Omental fat pad (tissue), 4 donors: ENCODE measurements around the gene CHRNB2. TPM values are rescaled to one million over a fixed set of nuclear protein-coding genes. Genes with fewer than 3 reads are reported as not detected.

Source experiments
- ATAC-seq: fragments of 150-250 bp; one replicate; pipeline ENCODE4 v1.9.1; 2016; ENCODE audit warnings: mild to moderate bottlenecking, moderate library complexity; ENCODE audit not compliant: low FRiP score
- DNase-seq: peaks from one replicate; pipeline ENCODE4 v3.0.0-alpha.2; 2019; ENCODE audit warnings: low spot score
- CTCF ChIP-seq, 3 donors: fragments of 450-650 bp; IDR thresholded peaks; one replicate each; pipeline ENCODE4 v1.5.1; 2016 to 2017; ENCODE audit warnings: antibody characterized with exemption in 3 of 3, mild to moderate bottlenecking in 3 of 3, moderate library complexity in 2 of 3
- total RNA-seq, 4 donors: library from RNA; depleted of rRNA; stranded (reverse); fragments of >200 nt; gene quantifications; one replicate each; pipeline ENCODE4 v1.1.0, GENCODE V29; 2016

Gene CHRNB2
- total RNA-seq, 4 donors from 2014 or later: 0.09 to 0.50 (median 0.12) TPM; not detected in 1

- ATAC-seq (no peak), DNase-seq (no peak)
Observed at GRCh38 chr1:154624746-154625643, 57.4 kb downstream of the CHRNB2 start.

GRCh38 chr1:154626456-154627256, 59.1 kb downstream of the CHRNB2 start:
- no peak for TF ChIP-seq CTCF (IDR thresholded peaks at IDR 0.05)
- DNase-seq (no peak), ATAC-seq (no peak)

More at GRCh38 chr1:154624746-154625643, 57.4 kb downstream of the CHRNB2 start:
- no peak for TF ChIP-seq CTCF (IDR thresholded peaks at IDR 0.05)

GRCh38 chr1:154627257-154628120, 59.9 kb downstream of the CHRNB2 start:
- TF ChIP-seq CTCF (IDR thresholded peaks at IDR 0.05): no peak
- peak; percentile 76 for ATAC-seq
- peak; percentile 92 for DNase-seq

GRCh38 chr1:154628121-154628405, 60.5 kb downstream of the CHRNB2 start:
- TF ChIP-seq CTCF (IDR thresholded peaks at IDR 0.05): no peak
- no peak for ATAC-seq

GRCh38 chr1:154629061-154629674, 61.6 kb downstream of the CHRNB2 start:
- DNase-seq: no peak
- no peak for TF ChIP-seq CTCF (IDR thresholded peaks at IDR 0.05)
- ATAC-seq: no peak

More at GRCh38 chr1:154628121-154628405, 60.5 kb downstream of the CHRNB2 start:
- no peak for DNase-seq

Other genes with a start within 250 kb of the CHRNB2 start
- under 1 TPM in 2 of 4 donors, not detected in 2; 0.25 to 0.37 TPM for gene AQP10, start 246.7 kb upstream of the CHRNB2 start, total RNA-seq
- 10 to 100 TPM; 41.6 to 78.3 (median 51.0) TPM for gene ATP8B2, start 242.3 kb upstream of the CHRNB2 start, total RNA-seq
- gene IL6R, start 162.4 kb upstream of the CHRNB2 start, total RNA-seq: 10 to 100 TPM; 41.1 to 98.1 (median 62.5) TPM
- 10 to 100 TPM in 1 of 4 donors, 1 to 10 TPM in 3; 6.4 to 15.3 (median 7.7) TPM for gene TDRD10, start 65.6 kb upstream of the CHRNB2 start, total RNA-seq
- gene SHE, start 65.4 kb upstream of the CHRNB2 start, total RNA-seq: 10 to 100 TPM; 15.6 to 77.9 (median 25.4) TPM
- gene UBE2Q1, start 9.1 kb upstream of the CHRNB2 start, total RNA-seq: 10 to 100 TPM; 25.6 to 37.1 (median 31.9) TPM
- gene ADAR, start 40.4 kb downstream of the CHRNB2 start, total RNA-seq: 100 to 1,000 TPM in 2 of 4 donors, 10 to 100 TPM in 2; 67.9 to 139 (median 100) TPM